ENCODE results near the gene HEMK1. TPM values are rescaled to one million over a fixed set of nuclear protein-coding genes. Genes with fewer than 3 reads are reported as not detected.

Gene HEMK1
- total RNA-seq, 1 experiment from 2014 or later = 20.9 TPM

GRCh38 chr3:50552598-50552997, 16.7 kb upstream of the HEMK1 start:
- H3K36me3 Mint-ChIP-seq = no peaks in the 10 kb centered on the region
- CTCF ChIA-PET = interaction anchor here (1.4 to 3.2 kb wide), 2 partner anchors 10 to 137 kb away, joined by 4 to 14 read pairs; no protein-coding TSS in a partner anchor

More at GRCh38 chr3:50552598-50552997, 16.7 kb upstream of the HEMK1 start:
- H3K4me3 Mint-ChIP-seq = no peak overlapping the region
- ATAC-seq (no peak), DNase-seq (ENCODE audit: low spot score) (no peak)
- peaks cover 4% of the 10 kb centered on the region for H3K27me3 Mint-ChIP-seq (ENCODE audit: low read depth)
- no peaks in the 10 kb centered on the region for H3K9me3 Mint-ChIP-seq
- peaks cover 4% of the 10 kb centered on the region; the same call in 1 of the 2 replicates for H3K4me1 Mint-ChIP-seq
- no peak for TF ChIP-seq ZNF425 (CRISPR knock-in tag; conservative IDR thresholded peaks at IDR 0.05)
- no peak for TF ChIP-seq MXD4 (CRISPR knock-in tag; IDR thresholded peaks at IDR 0.05; ENCODE audit: borderline replicate concordance)
- no peak for TF ChIP-seq SMAD3 (CRISPR knock-in tag; IDR thresholded peaks at IDR 0.05; ENCODE audit: borderline replicate concordance)
- TF ChIP-seq HMGXB4 (CRISPR knock-in tag; IDR thresholded peaks at IDR 0.05) = no peak
- TF ChIP-seq ATF3 (CRISPR knock-in tag; conservative IDR thresholded peaks at IDR 0.05) = no peak
- TF ChIP-seq MYBL2 (CRISPR knock-in tag; IDR thresholded peaks at IDR 0.05) = no peak
- no peak for TF ChIP-seq ZBTB43 (CRISPR knock-in tag; IDR thresholded peaks at IDR 0.05)
- TF ChIP-seq ZNF121 (CRISPR knock-in tag; IDR thresholded peaks at IDR 0.05) = no peak
- TF ChIP-seq PRDM15 (CRISPR knock-in tag; IDR thresholded peaks at IDR 0.05) = no peak
- no peak for TF ChIP-seq HMGA2 (CRISPR knock-in tag; IDR thresholded peaks at IDR 0.05)
- no peak for TF ChIP-seq PREB (CRISPR knock-in tag; IDR thresholded peaks at IDR 0.05; ENCODE audit: borderline replicate concordance)
- no peak overlapping the region for H3K27ac Mint-ChIP-seq
- POLR2A ChIA-PET = no interaction called here
